HEK293T (cell line): ENCODE data around the gene HMGB3.
"Not testable (repeated sequence)": the region's sequence is repeated elsewhere in the genome, so short reads cannot be mapped to it uniquely, and the experiment has no call there.

ENCODE experiments used
- ARNT ChIP-seq: fragments of 450-650 bp; IDR thresholded peaks from 2 replicates; pipeline ENCODE4 v1.6.1; 2017; ENCODE audit warnings: mild to moderate bottlenecking
- BHLHE40 ChIP-seq: fragments of 450-650 bp; IDR thresholded peaks from 2 replicates; pipeline ENCODE4 v1.6.1; 2016; ENCODE audit warnings: mild to moderate bottlenecking, moderate library complexity, borderline replicate concordance
- FOXK2 ChIP-seq: fragments of 450-650 bp; IDR thresholded peaks from 2 replicates; pipeline ENCODE4 v1.6.1; 2016; ENCODE audit warnings: mild to moderate bottlenecking
- SP1 ChIP-seq: fragments of 450-650 bp; IDR thresholded peaks from 2 replicates; pipeline ENCODE4 v1.6.1; 2017

DNA sequence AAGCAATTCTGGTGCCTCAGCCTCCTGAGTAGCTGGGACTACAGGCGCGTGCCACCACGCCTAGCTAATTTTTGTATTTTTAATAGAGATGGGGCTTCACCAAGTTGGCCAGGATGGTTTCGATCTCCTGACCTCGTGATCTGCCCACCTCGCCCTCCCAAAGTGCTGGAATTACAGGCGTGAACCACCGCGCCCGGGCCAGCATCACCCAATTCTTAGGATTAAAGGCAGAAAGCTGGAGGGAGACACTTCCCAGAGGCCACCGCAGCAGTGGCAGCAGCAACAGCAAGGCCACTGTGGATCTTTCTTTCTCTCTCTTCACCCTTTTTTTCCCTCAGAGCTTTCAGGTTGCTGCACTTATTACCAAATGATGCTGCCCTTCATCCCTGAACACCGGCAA lies 18.7 kb upstream of the HMGB3 start:
- TF ChIP-seq ARNT, FOXK2, BHLHE40, SP1: not testable (repeated sequence)
